ENCODE measurements around the gene IGF2BP2. TPM values are rescaled to one million over a fixed set of nuclear protein-coding genes. Genes with fewer than 3 reads are reported as not detected.

Gene IGF2BP2
- total and polyA plus RNA-seq, 4 donors: 7.8 to 92.6 (median 11.8) TPM

- WGBS, 2 donors: 77 to 79% methylated on average over 1 of the region's 1 CpG
- no peak for TF ChIP-seq CTCF (IDR thresholded peaks at IDR 0.05; ENCODE audit: control extremely low read depth, extremely low read depth)
- Histone ChIP-seq H3K36me3 (ENCODE audit: control insufficient read depth in 4 of 4, insufficient read depth in 4 of 4, low read length in 4 of 4) (peaks cover 0 to 28% (median 16%) of the 10 kb centered on the region in 4 donors), H3K9ac (ENCODE audit: insufficient read depth in 1 of 2, low read length in 2 of 2) (no peak overlapping the region), H3K4me3 (no peak overlapping the region), H3K27me3 (ENCODE audit: control insufficient read depth in 3 of 3, insufficient read depth in 3 of 3, low read length in 2 of 3) (no peaks in the 10 kb centered on the region), H3K9me3 (ENCODE audit: control insufficient read depth in 4 of 4, insufficient read depth in 3 of 4, low read length in 3 of 4) (no peaks in the 10 kb centered on the region), H3K27ac (ENCODE audit: low read depth in 1 of 2, low read length in 1 of 2) (peak overlapping the region in 1 of 2 donors; percentile 12), H3K4me1 (ENCODE audit: control insufficient read depth in 5 of 5, insufficient read depth in 5 of 5, low read length in 5 of 5) (peaks cover 0 to 11% (median 0%) of the 10 kb centered on the region in 5 donors)
- ATAC-seq (ENCODE audit: insufficient read depth, low FRiP score): peak; percentile 3
- no peak for DNase-seq
These were observed 165.9 kb downstream of the IGF2BP2 start for GRCh38 chr3:185658943-185659342.

GRCh38 chr3:185658504-185658912, 166.3 kb downstream of the IGF2BP2 start:
- DNase-seq: no peak
- ATAC-seq (ENCODE audit: insufficient read depth, low FRiP score): peak; percentile 69
- Histone ChIP-seq H3K4me3 (no peak overlapping the region), H3K4me1 (ENCODE audit: control insufficient read depth in 5 of 5, insufficient read depth in 5 of 5, low read length in 5 of 5) (peaks cover 0 to 11% (median 0%) of the 10 kb centered on the region in 5 donors), H3K9ac (ENCODE audit: insufficient read depth in 1 of 2, low read length in 2 of 2) (no peak overlapping the region), H3K27ac (ENCODE audit: low read depth in 1 of 2, low read length in 1 of 2) (peak overlapping the region; percentile 12 to 55), H3K36me3 (ENCODE audit: control insufficient read depth in 4 of 4, insufficient read depth in 4 of 4, low read length in 4 of 4) (peaks cover 0 to 32% (median 18%) of the 10 kb centered on the region in 4 donors), H3K27me3 (ENCODE audit: control insufficient read depth in 3 of 3, insufficient read depth in 3 of 3, low read length in 2 of 3) (no peaks in the 10 kb centered on the region), H3K9me3 (ENCODE audit: control insufficient read depth in 4 of 4, insufficient read depth in 3 of 4, low read length in 3 of 4) (no peaks in the 10 kb centered on the region)
- no peak for TF ChIP-seq CTCF (IDR thresholded peaks at IDR 0.05; ENCODE audit: control extremely low read depth, extremely low read depth)
- WGBS, 2 donors: 61 to 66% methylated on average over 8 of the region's 8 CpGs

DNA sequence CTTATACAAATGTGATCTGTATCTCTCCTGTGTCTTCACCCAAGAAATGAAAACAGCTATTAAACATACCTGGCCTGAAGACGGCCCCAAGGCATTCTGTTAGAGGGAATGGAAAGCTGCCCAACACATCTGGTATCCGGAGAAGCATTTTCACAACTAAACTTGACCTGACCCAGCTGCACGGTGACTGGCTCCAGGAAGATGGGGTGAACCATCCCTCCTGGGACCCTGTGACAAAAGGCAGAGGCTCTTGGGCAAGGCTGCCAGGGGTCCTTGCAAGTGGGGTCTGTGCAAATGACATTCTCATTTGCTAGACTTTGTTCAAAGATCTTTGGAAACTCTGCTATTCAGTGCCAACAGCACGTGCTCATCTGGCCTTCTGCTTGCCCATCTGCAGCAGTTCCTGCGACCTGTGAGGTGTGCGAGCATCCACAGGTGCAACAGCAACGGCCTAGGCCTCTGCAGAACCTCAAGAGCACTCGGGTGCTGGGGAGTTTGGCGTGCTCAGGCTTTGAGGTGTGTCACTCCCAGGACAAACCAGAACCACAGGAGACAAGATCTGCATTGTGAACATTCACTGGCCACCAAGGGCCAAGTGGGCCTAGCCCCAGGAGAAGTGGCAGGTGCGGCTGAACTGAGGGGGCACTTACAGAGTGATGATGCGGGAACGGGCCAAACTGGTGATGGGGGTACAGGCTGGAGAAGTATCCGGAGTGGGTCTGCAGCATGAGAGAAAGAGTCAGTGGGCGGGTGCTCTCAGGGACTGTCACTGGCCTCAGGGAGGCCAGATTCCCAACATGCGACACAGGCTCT, 166.9 kb downstream of the IGF2BP2 start:
- Histone ChIP-seq H3K27me3 (ENCODE audit: control insufficient read depth in 3 of 3, insufficient read depth in 3 of 3, low read length in 2 of 3) (no peaks in the 10 kb centered on the region), H3K4me1 (ENCODE audit: control insufficient read depth in 5 of 5, insufficient read depth in 5 of 5, low read length in 5 of 5) (peaks cover 0 to 11% (median 0%) of the 10 kb centered on the region in 5 donors), H3K9me3 (ENCODE audit: control insufficient read depth in 4 of 4, insufficient read depth in 3 of 4, low read length in 3 of 4) (no peaks in the 10 kb centered on the region), H3K27ac (ENCODE audit: low read depth in 1 of 2, low read length in 1 of 2) (peak overlapping the region; percentile 24 to 55), H3K9ac (ENCODE audit: insufficient read depth in 1 of 2, low read length in 2 of 2) (no peak overlapping the region), H3K36me3 (ENCODE audit: control insufficient read depth in 4 of 4, insufficient read depth in 4 of 4, low read length in 4 of 4) (peaks cover 0 to 33% (median 18%) of the 10 kb centered on the region in 4 donors), H3K4me3 (no peak overlapping the region)
- no peak for TF ChIP-seq CTCF (IDR thresholded peaks at IDR 0.05; ENCODE audit: control extremely low read depth, extremely low read depth)
- no peak for ATAC-seq (ENCODE audit: insufficient read depth, low FRiP score)
- 91 to 96% methylated on average over 15 of the region's 15 CpGs for whole genome bisulfite sequencing, 2 donors
- no peak for DNase-seq
